PC-3 (cell line): Measurements from ENCODE around the gene TMEM239. TPM values are rescaled to one million over a fixed set of nuclear protein-coding genes. Genes with fewer than 3 reads are reported as not detected.

ENCODE experiments used
- ATAC-seq: fragments of 200-7000 bp; cut with Tn5 transposase; 2 replicates; pipeline ENCODE4 v1.9.1; 2020; ENCODE audit warnings: mild to moderate bottlenecking, moderate library complexity
- BruUV-seq: library from RNA; stranded (reverse); fragments of 400-500 nt; replicated peaks from 2 replicates; lab custom pipeline; 2021; lab: Mats Ljungman, UMichigan
- CTCF ChIA-PET: fragments of 300-600 bp; sonication (Branson Sonifier 250); formaldehyde crosslinking; loops from one replicate; lab custom pipeline; 2022; ENCODE audit warnings: antibody characterized with exemption; lab: Charles Lee
- POLR2A ChIA-PET: fragments of 300-600 bp; sonication (Branson Sonifier 250); formaldehyde crosslinking; loops from one replicate; lab custom pipeline; 2022; ENCODE audit warnings: antibody characterized with exemption; ENCODE audit not compliant: unreplicated experiment; lab: Charles Lee
- DNase-seq: peaks from one replicate; pipeline ENCODE4 v3.0.0-alpha.2; 2015
- H2AFZ ChIP-seq: fragments of 300-600 bp; sonication (generic); 2 replicates; pipeline ENCODE4 v1.6.0; 2016; ENCODE audit warnings: antibody characterized with exemption, low read length
- H3F3A ChIP-seq: fragments of 300-600 bp; sonication (generic); one replicate; pipeline ENCODE4 v1.6.0; 2017; ENCODE audit warnings: antibody characterized with exemption, low read length, control low read depth, mild to moderate bottlenecking; ENCODE audit not compliant: unreplicated experiment
- H3K27ac ChIP-seq: fragments of 300-600 bp; sonication (generic); 2 replicates; pipeline ENCODE4 v1.5.1; 2016; ENCODE audit warnings: mild to moderate bottlenecking, low read length
- H3K27me3 ChIP-seq: fragments of 300-600 bp; sonication (generic); 2 replicates; pipeline ENCODE4 v1.6.1; 2016; ENCODE audit warnings: low read length, mixed read lengths
- H3K36me3 ChIP-seq: fragments of 300-600 bp; sonication (generic); 2 replicates; pipeline ENCODE4 v1.6.1; 2016; ENCODE audit warnings: low read depth, mixed run types, low read length, mixed read lengths
- H3K4me1 ChIP-seq: fragments of 300-600 bp; sonication (generic); 2 replicates; pipeline ENCODE4 v1.5.1; 2016; ENCODE audit warnings: low read length; ENCODE audit not compliant: insufficient read depth
- H3K4me2 ChIP-seq: fragments of 300-600 bp; sonication (generic); 2 replicates; pipeline ENCODE4 v1.6.0; 2016; ENCODE audit warnings: low read length
- H3K4me3 ChIP-seq: fragments of 300-600 bp; sonication (generic); 2 replicates; pipeline ENCODE4 v1.5.1; 2016; ENCODE audit warnings: mild to moderate bottlenecking, low read length, mixed read lengths
- H3K79me2 ChIP-seq: fragments of 300-600 bp; sonication (generic); 2 replicates; pipeline ENCODE4 v1.6.1; 2017; ENCODE audit warnings: low read length, mixed read lengths
- H3K9ac ChIP-seq: fragments of 300-600 bp; sonication (generic); 2 replicates; pipeline ENCODE4 v1.6.0; 2016; ENCODE audit warnings: mild to moderate bottlenecking, low read length
- H3K9me2 ChIP-seq: fragments of 300-600 bp; sonication (generic); replicated peaks from 2 replicates; pipeline ENCODE4 v1.6.1; 2016; ENCODE audit warnings: mixed run types, low read length, mixed read lengths
- H3K9me3 ChIP-seq: fragments of 300-600 bp; sonication (generic); 2 replicates; pipeline ENCODE4 v1.6.1; 2016; ENCODE audit warnings: low read length, mixed read lengths
- H4K20me1 ChIP-seq: fragments of 300-600 bp; sonication (generic); 2 replicates; pipeline ENCODE4 v1.6.1; 2016; ENCODE audit warnings: low read length, mixed read lengths
- EZH2 ChIP-seq: fragments of 300-600 bp; sonication (generic); IDR thresholded peaks from one replicate; pipeline ENCODE4 v1.6.1; 2017; ENCODE audit warnings: antibody characterized with exemption, mild to moderate bottlenecking, low read length; ENCODE audit not compliant: unreplicated experiment
- EZH2phosphoT487 ChIP-seq: fragments of 300-600 bp; sonication (generic); IDR thresholded peaks from 2 replicates; pipeline ENCODE4 v1.6.1; 2018; ENCODE audit warnings: mild to moderate bottlenecking, antibody characterized with exemption, low read length, borderline replicate concordance
- intact Hi-C: fragments of 100-400 bp; cut with micrococcal nuclease; formaldehyde crosslinking; loops from 2 replicates; pipeline ENCODE4 v1.9.0; 2023
- total RNA-seq: library from RNA; depleted of rRNA; stranded (reverse); fragments of >200 nt; gene quantifications from 2 replicates; pipeline ENCODE4 v1.2.3, GENCODE V29; 2014
- TF ChIP-seq, protein P1 (sequence below): fragments of 300-600 bp; sonication (generic); conservative IDR thresholded peaks from 2 replicates; pipeline ENCODE4 v1.5.1; 2017; ENCODE audit warnings: antibody characterized with exemption, low read depth, mild to moderate bottlenecking, low read length

Gene TMEM239
- total RNA-seq, 1 experiment from 2014 or later, result 0.04 TPM

DNA sequence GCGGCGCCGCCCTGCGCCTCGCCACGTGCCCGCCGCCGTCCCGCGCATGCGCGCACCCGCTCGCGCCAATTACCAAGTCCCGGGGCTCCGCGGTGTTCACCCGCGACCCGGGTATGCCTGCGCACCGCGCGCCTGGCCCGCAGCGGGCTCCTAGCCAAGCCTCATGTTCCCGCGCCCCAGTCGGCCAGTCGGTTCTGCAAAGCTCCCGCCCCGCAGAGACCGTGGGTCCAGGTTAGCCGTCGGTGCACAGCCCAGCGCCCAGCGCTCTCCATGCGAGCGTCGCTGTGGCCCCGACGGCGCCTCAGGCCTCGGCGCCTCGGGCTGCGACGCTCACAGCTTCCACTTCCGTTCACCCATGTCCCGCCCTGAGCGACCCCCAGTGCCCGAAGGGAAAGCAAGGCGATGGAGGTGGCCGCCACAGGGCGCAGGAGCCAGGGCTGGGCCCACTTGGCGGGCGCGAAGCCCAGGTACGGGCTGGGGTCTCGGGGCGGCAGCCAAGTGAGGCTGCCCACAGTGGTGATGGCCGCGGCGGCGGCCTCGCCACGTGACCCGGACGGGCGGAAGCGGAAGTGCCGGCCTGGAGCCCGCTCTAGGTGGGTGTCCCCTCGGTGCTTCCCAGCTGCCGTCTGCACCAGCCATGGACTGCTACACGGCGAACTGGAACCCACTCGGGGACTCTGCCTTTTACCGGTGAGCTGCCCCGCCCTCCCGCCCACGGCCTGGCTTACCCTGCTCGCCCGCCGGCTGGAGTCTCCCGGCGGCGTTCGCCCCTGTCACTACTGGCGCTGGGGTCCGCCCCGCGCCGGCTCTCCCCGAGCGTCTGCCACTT, 24.2 kb downstream of the TMEM239 start, which contains the start of the genes PCED1A and VPS16:
TSS of gene PCED1A (minus strand) at position 518 of the 829 bp plus-strand sequence. CDS start 743 bp downstream, outside the sequence.
TSS of gene VPS16 (plus strand) at position 608 of the 829 bp plus-strand sequence. CDS start at position 638, 30 bp downstream.
- peak; percentile 86 for DNase-seq
- intact Hi-C loops, result no loop called here
- Histone ChIP-seq H3K4me3 (peak within 1 kb of the TSS; percentile 80), H3K36me3 (no peaks in the 10 kb centered on the region), H3K79me2 (peaks cover 26% of the 10 kb centered on the region), H3K27me3 (no peaks in the 10 kb centered on the region), H3K27ac (0 out of 2 replicates have a peak within 1 kb of the TSS, but pooled peaks have one; percentile 35), H3K9me3 (no peaks in the 10 kb centered on the region), H4K20me1 (no peaks in the 10 kb centered on the region), H3K9ac (peak within 1 kb of the TSS; percentile 90), H2AFZ (peak within 1 kb of the TSS; percentile 100), H3F3A (no peaks in the 10 kb centered on the region), H3K4me1 (peaks cover 16% of the 10 kb centered on the region), H3K4me2 (peak within 1 kb of the TSS; percentile 99), H3K9me2 (no peaks in the 10 kb centered on the region)
- POLR2A ChIA-PET, result interaction anchor here (0.6 kb wide), 1 partner anchor 64 kb away, joined by 5 read pairs; no protein-coding TSS in a partner anchor
- ATAC-seq, result peak; percentile 99
- BruUV-seq, result no TSS peak
- CTCF ChIA-PET, result no interaction called here
- TF ChIP-seq, protein P1, sequence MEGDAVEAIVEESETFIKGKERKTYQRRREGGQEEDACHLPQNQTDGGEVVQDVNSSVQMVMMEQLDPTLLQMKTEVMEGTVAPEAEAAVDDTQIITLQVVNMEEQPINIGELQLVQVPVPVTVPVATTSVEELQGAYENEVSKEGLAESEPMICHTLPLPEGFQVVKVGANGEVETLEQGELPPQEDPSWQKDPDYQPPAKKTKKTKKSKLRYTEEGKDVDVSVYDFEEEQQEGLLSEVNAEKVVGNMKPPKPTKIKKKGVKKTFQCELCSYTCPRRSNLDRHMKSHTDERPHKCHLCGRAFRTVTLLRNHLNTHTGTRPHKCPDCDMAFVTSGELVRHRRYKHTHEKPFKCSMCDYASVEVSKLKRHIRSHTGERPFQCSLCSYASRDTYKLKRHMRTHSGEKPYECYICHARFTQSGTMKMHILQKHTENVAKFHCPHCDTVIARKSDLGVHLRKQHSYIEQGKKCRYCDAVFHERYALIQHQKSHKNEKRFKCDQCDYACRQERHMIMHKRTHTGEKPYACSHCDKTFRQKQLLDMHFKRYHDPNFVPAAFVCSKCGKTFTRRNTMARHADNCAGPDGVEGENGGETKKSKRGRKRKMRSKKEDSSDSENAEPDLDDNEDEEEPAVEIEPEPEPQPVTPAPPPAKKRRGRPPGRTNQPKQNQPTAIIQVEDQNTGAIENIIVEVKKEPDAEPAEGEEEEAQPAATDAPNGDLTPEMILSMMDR, result no peak
- no peak for TF ChIP-seq EZH2phosphoT487

DNA sequence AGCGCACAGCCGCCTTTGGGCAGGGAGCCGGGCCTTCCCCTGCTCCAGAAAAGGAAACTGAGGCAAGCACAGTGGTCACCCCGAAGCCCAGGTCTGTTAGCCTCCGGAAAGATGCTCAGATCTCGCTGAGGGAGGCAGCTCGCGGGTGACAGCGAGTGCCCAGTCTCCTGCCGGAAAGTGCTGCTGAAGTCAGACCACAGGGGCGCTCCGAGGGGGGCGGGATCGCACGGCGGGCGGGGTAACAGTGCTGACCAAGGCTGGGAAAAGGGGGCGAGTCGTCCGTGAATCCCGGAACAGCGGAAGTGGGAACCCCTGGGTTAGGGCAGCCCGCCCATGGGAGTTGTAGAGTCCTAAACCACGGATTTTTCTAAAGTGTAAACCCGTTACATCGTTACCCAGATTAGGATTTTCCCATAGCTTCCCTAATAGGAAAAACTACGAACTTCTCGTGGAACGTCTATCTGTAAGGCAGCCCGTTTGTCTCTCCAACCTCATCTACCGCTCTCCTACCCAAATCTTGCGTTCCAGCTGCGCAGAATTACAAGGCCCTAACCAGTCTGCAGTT, 24.9 kb downstream of the TMEM239 start:
- Histone ChIP-seq H4K20me1 (no peaks in the 10 kb centered on the region), H3K27ac (no peak overlapping the region), H3K9me3 (no peaks in the 10 kb centered on the region), H3K4me2 (peak overlapping the region; percentile 83), H3K9ac (peak overlapping the region; percentile 90), H3K4me1 (peaks cover 16% of the 10 kb centered on the region), H3K79me2 (peaks cover 26% of the 10 kb centered on the region), H3K9me2 (no peaks in the 10 kb centered on the region), H2AFZ (peak overlapping the region; percentile 83), H3K4me3 (peak overlapping the region; percentile 80), H3F3A (no peaks in the 10 kb centered on the region), H3K36me3 (no peaks in the 10 kb centered on the region), H3K27me3 (no peaks in the 10 kb centered on the region)
- ChIA-PET CTCF (no interaction called here), POLR2A (no interaction called here)
- BruUV-seq, result TSS peak; percentile 82
- DNase-seq (peak; percentile 14), ATAC-seq (peak; percentile 71)
- intact Hi-C loops, result no loop called here
- no peak for TF ChIP-seq EZH2
- no peak for TF ChIP-seq EZH2phosphoT487
- TF ChIP-seq, protein P1, result no peak
